Measurements from ENCODE around the gene TXNL1.

Gene TXNL1

GRCh38 chr18:56569416-56569815, 69.0 kb downstream of the TXNL1 start:
- no peak for FAIRE-seq
- no peak for DNase-seq (ENCODE audit: insufficient read length, low spot score)
- no peak for TF ChIP-seq POLR2A (IDR thresholded peaks at IDR 0.05; ENCODE audit: low read depth, low read length)

GRCh38 chr18:56568986-56569385, 69.4 kb downstream of the TXNL1 start:
- FAIRE-seq (no peak), DNase-seq (ENCODE audit: insufficient read length, low spot score) (no peak)
- TF ChIP-seq POLR2A (IDR thresholded peaks at IDR 0.05; ENCODE audit: low read depth, low read length), result no peak

GRCh38 chr18:56565551-56566345, 72.6 kb downstream of the TXNL1 start:
- DNase-seq (ENCODE audit: insufficient read length, low spot score) (no peak), FAIRE-seq (no peak)
- TF ChIP-seq POLR2A (IDR thresholded peaks at IDR 0.05; ENCODE audit: low read depth, low read length), result no peak

GRCh38 chr18:56565046-56565445, 73.3 kb downstream of the TXNL1 start:
- no peak for DNase-seq (ENCODE audit: insufficient read length, low spot score)
- TF ChIP-seq POLR2A (IDR thresholded peaks at IDR 0.05; ENCODE audit: low read depth, low read length), result no peak
- no peak for FAIRE-seq

GRCh38 chr18:56563568-56563967, 74.8 kb downstream of the TXNL1 start:
- DNase-seq (ENCODE audit: insufficient read length, low spot score) (no peak), FAIRE-seq (no peak)
- TF ChIP-seq POLR2A (IDR thresholded peaks at IDR 0.05; ENCODE audit: low read depth, low read length), result no peak

GRCh38 chr18:56562479-56562878, 75.9 kb downstream of the TXNL1 start:
- FAIRE-seq (no peak), DNase-seq (ENCODE audit: insufficient read length, low spot score) (no peak)
- TF ChIP-seq POLR2A (IDR thresholded peaks at IDR 0.05; ENCODE audit: low read depth, low read length), result no peak

- FAIRE-seq (no peak), DNase-seq (ENCODE audit: insufficient read length, low spot score) (no peak)
- no peak for TF ChIP-seq POLR2A (IDR thresholded peaks at IDR 0.05; ENCODE audit: low read depth, low read length)
These were observed 77.4 kb downstream of the TXNL1 start for GRCh38 chr18:56560992-56561391.

- DNase-seq (ENCODE audit: insufficient read length, low spot score) (no peak), FAIRE-seq (no peak)
- no peak for TF ChIP-seq POLR2A (IDR thresholded peaks at IDR 0.05; ENCODE audit: low read depth, low read length)
These were observed 79.3 kb downstream of the TXNL1 start for GRCh38 chr18:56559044-56559443.

- no peak for TF ChIP-seq POLR2A (IDR thresholded peaks at IDR 0.05; ENCODE audit: low read depth, low read length)
- no peak for DNase-seq (ENCODE audit: insufficient read length, low spot score)
- no peak for FAIRE-seq
These were observed 81.5 kb downstream of the TXNL1 start for GRCh38 chr18:56556907-56557306.

- no peak for FAIRE-seq
- DNase-seq (ENCODE audit: insufficient read length, low spot score), result no peak
- no peak for TF ChIP-seq POLR2A (IDR thresholded peaks at IDR 0.05; ENCODE audit: low read depth, low read length)
These were observed 88.3 kb downstream of the TXNL1 start for GRCh38 chr18:56550121-56550520.
